GM12872 (cell line): ENCODE data around the gene ADAMTS17.

ENCODE experiments used
- TF ChIP-seq, protein P1 (sequence below): IDR thresholded peaks from 3 replicates; pipeline ENCODE4 v1.5.1; 2011; ENCODE audit warnings: low read depth, mild to moderate bottlenecking, low read length, moderate library complexity; ENCODE audit not compliant: insufficient read depth

The ADAMTS17 gene

DNA sequence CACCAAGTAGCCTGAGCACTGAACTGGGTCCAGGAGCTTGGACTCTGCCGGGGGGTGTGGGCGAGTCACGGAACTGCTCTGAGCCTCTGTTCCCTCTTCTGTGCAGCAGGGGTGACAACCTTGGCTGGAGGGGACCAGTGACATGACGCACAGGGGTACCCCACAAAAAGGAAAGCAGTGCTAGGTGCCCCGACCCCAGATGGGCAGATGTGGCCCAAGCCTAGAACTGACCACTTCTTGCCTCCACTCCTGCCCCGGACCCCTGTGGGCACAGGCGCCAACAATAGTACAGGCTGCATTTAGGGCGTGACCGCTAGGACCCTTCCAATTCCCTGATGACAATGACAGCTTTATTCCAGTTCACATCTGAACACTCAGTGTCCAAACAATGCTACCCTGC is 352.7 kb downstream of the ADAMTS17 start:
- TF ChIP-seq, protein P1, sequence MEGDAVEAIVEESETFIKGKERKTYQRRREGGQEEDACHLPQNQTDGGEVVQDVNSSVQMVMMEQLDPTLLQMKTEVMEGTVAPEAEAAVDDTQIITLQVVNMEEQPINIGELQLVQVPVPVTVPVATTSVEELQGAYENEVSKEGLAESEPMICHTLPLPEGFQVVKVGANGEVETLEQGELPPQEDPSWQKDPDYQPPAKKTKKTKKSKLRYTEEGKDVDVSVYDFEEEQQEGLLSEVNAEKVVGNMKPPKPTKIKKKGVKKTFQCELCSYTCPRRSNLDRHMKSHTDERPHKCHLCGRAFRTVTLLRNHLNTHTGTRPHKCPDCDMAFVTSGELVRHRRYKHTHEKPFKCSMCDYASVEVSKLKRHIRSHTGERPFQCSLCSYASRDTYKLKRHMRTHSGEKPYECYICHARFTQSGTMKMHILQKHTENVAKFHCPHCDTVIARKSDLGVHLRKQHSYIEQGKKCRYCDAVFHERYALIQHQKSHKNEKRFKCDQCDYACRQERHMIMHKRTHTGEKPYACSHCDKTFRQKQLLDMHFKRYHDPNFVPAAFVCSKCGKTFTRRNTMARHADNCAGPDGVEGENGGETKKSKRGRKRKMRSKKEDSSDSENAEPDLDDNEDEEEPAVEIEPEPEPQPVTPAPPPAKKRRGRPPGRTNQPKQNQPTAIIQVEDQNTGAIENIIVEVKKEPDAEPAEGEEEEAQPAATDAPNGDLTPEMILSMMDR: no peak

DNA sequence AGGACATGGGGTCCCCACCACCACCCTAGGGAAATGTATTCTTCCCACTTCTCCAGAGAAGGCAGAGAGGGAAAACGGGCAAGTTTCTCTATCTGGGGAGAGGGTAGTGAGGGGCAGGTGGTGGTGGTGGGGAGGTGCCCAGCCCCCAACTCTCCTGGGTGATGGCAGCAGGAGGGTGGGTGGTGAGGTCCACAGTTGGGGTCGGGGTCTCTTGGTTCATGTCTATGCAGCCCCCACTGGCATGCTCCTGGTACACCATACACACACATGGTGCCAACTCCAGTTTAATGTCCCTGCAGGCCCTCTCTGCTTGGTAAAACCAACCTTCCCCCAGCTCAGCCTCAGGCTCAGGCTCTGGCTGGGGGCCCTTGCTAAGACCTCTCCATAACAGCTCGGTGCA is 354.1 kb downstream of the ADAMTS17 start:
- TF ChIP-seq, protein P1: no peak

DNA sequence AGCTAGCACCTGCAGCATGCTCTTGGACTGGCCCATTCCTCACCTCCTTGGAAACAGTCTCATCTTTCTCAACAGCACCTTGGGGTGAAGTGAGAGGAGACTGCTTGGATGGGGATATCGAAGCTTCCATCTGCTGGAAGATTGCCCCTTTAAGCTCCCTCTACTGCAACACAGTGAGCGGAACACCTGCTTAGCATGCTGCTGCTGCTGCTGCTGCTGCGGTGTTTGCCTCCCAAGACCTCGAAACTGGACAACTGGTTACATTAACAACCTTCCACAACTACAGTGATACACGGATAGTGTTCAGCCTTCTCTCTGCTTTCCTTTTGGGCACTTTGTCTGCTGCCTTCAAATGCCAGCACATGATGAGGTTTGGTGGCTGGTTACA is 354.7 kb downstream of the ADAMTS17 start:
- TF ChIP-seq, protein P1: no peak

DNA sequence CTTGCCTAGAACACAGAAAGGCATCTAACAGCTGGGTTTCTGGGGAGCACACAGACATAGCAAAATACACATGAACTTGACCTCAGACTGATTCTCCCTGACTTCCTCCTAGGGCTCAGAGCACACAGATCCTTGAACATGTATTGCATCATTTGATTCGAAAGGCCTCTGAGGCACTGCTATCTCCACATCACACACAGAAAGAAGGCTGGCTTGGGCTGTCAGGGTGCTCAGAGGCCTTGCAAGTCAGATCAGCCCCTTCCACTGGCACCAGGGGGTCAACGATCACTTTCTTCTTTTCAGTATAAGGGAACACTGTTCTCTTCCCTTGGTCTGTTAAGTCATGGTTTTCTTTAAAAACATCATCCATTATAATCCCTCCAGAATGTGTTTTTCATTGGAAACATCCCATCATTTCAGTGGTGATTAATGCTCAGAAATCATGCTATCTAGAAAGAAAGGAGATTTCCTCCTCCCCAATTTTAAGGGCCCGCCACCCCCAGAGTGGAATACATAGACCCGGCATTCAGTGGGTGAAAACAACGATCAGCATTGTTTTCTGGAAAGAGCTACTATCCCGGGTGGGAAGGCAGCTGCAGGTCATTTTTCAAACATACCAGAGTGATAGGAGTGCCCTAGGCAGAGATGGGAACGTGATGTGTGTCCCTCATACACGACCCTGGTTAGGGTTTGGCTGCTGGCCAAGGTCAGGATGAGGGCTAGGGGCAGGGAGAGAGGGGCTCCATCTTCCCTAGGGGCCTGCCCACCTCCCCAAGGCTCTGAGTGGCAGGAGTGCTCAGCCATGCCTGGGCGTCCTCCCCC is 355.3 kb downstream of the ADAMTS17 start:
- TF ChIP-seq, protein P1: no peak

DNA sequence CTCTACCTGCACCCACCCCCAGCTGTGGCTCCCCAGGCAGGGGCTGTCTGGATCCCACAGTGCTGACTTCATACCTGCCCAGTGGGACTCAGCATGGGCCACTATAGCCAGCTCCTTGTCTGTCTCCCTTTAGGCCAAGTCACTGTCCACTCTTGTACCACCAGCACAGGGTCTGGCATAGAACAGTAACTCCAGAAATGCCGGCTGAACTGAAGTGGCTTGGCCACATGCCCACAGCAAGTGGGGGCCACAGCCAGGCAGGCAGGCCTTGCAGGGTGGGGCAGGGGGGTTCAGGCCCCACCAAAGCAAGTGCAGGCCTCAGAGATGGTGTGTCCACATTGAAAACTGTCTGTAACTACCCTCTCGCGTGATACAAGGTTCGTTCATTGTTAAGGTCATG is 355.9 kb downstream of the ADAMTS17 start:
- TF ChIP-seq, protein P1: no peak

DNA sequence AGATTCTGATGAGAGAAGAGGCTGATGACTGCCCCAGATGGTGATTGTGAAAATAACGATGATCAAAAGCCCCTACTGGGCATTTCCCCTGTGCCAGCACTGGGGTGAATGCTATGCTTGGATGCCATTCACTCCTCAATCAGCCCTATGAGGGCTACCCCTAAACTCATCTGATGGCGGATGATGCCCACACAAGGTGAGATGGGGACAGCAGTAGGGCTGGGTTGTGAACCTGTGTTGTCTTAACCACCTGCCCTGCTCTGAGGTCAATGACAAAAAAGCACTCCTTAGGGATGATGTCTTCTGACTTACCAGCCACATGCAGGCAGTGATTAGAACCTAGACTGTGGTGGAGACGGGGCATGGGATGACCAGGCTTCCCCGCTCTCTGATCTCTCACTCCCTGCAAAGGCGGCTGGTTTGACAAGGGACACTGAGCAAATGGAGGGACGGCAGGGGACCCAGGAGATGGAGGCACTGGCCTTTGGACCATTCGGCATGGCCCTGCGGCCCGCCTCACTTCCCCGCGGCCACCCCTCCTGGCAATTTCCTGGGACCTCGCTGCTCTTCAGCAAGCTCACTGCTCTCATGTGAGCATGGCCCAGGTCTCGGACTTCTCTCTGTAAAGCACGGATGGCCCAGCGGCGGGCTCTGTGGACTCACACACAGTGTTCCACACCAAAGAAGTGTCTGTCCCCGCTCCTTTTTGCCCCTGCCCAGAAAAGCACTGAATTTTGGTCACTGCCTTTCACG is 357.1 kb downstream of the ADAMTS17 start:
- TF ChIP-seq, protein P1: no peak

DNA sequence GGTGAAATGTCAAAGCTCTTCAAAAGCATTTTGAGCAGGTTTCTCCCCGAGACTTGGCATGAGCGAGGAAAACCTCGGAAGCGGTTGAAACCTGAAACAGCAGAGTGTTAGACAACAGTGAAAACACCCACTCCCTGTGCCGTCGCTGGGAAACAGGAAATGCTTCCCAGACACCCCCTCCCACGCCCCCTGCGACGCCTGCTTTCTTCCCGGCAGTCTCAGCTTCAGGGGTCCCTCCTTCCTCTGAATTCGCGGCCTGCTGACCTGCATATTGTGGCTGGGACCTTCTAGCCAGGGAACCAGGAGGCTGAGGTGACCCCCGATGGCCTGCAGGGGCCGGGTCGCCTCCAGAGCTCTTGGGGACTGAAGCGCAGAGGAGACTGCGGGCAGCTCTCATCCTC is 357.9 kb downstream of the ADAMTS17 start:
- TF ChIP-seq, protein P1: no peak
